HG03097 (cell line): Measurements from ENCODE around the gene USP15.
"Not testable (repeated sequence)": the region's sequence is repeated elsewhere in the genome, so short reads cannot be mapped to it uniquely, and the experiment has no call there.

Experiments
- ATAC-seq: cut with Tn5 transposase; IDR thresholded peaks from one replicate; pipeline ENCODE4 v1.9.1; 2021; ENCODE audit not compliant: unreplicated experiment, low FRiP score

USP15 gene

GRCh38 chr12:62434494-62435302 lies 174.5 kb downstream of the USP15 start:
- ATAC-seq = no peak

GRCh38 chr12:62435303-62436163 lies 175.3 kb downstream of the USP15 start:
- ATAC-seq = peak; percentile 70

GRCh38 chr12:62436164-62436503 lies 175.9 kb downstream of the USP15 start:
- ATAC-seq = no peak

GRCh38 chr12:62438098-62438692 lies 178.0 kb downstream of the USP15 start:
- no peak for ATAC-seq

- no peak for ATAC-seq
These were observed 186.7 kb downstream of the USP15 start for GRCh38 chr12:62446754-62447452.

- ATAC-seq = no peak
These were observed 188.2 kb downstream of the USP15 start for GRCh38 chr12:62448436-62448835.

GRCh38 chr12:62455429-62455828 lies 195.2 kb downstream of the USP15 start:
- not testable (repeated sequence) for ATAC-seq

- no peak for ATAC-seq
These were observed 198.4 kb downstream of the USP15 start for GRCh38 chr12:62458626-62459025.

- no peak for ATAC-seq
These were observed 199.8 kb downstream of the USP15 start for GRCh38 chr12:62459976-62460375.

GRCh38 chr12:62461171-62461837 lies 201.1 kb downstream of the USP15 start:
- not testable (repeated sequence) for ATAC-seq

GRCh38 chr12:62463252-62463651 lies 203.0 kb downstream of the USP15 start:
- ATAC-seq = not testable (repeated sequence)
